GM19025 (cell line): Measurements from ENCODE around the gene RAB34.

Source experiments
- ATAC-seq: cut with Tn5 transposase; IDR thresholded peaks from one replicate; pipeline ENCODE4 v1.9.1; 2021; ENCODE audit warnings: mild to moderate bottlenecking, low read depth, moderate library complexity; ENCODE audit not compliant: unreplicated experiment

Gene RAB34

DNA sequence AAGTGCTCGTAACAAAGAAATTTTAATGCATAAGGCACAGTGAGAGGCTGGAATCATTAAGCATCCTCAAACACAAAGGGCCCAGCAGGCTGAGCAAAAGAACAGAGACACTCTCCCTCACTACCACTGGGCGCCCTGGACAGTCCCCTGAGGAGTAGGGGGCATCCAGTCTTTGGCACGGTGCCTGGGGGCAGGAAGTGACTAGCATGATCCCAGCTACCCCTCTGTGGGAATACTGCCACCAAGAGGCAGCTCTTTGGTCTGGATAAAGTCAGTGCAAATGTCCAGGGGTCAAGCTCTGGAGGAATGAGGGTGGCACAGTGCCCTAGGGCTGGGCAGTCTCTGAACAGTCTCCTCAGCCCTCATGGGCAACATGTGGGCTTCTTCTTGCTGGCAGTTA, 3.4 kb downstream of the RAB34 start:
- no peak for ATAC-seq

DNA sequence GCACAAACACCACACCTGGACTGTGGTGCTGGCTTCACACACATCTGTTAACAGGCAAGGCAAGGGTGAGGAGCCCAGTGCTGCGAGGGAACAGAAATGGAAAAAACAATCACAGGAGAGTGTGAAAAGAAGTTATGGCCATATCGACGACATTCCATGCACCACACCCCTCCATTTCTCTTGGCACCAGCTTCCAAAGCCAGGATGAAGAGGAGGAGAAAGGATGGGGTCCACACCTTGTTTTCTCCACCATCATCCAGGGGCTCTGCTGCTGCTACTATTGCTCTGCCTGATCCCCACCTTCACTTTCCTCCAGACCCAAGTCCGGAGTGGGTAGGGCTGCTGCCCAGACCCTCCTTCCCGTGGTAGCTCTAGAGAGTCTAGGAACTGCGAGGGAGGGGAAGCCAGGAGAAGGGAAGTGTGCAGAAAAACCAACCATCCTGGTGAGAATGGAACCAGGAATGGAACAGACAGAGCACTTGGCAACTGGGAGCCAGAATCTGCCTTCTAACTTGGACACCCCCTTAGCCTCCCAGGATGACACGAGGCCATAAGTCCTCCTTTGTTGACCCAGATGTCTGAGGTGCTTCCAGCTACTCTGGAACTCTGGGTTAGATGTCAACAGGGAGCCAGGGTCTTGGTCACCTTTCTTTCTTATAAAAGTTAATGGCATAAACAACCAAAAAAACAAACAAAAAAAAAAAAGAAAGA, 4.8 kb downstream of the RAB34 start:
- no peak for ATAC-seq

DNA sequence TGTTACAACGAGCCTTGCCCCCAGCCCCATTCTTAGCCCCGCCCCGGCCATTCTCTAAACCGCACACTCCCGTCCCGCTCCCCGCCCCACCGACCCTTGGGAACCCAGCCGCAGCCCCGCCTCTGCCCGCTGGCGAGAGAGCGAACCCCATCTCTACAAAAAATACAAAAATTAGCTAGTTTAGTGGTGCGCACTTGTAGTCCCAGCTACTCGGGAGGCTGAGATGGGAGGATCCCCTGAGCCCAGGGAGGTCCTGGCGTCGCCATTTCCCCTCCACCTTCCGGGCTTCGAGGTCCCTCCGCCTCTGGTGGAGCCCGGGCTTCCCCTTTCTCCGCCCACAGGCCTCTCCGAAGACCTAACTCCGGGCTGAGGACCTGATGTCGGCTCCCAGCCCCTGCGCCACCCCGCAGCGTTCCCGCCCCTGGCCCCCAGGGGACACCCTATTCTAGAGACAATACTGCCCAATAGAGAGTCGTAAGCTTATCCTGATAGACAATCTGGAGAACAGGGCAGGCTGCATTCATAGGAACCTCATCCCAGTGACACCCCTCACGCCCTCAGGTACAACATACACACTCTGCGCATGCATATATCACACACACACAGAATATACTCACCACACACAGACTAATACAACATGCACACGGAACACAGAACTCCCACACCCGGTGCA, 5.5 kb downstream of the RAB34 start:
- no peak for ATAC-seq

DNA sequence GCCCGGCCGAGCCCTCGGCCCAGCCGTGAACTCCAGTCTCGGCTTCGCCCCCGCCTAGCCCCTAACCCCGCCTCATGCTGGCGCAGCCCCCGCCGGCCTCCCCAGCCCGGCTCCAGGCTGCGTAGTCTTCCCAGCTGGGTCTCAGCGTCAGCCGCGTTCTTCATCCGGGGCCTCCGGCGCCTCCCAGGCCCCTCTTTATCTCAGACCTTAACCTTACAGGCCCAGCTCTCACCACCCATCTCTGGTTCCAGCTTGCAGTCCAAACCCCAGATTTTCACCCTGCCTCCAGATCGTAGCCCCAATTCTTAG, 6.0 kb downstream of the RAB34 start, which contains the start of gene PROCA1:
TSS of gene PROCA1 (minus strand) at position 166 of the 309 bp plus-strand sequence. CDS start 228 bp downstream, outside the sequence.
- no peak for ATAC-seq

DNA sequence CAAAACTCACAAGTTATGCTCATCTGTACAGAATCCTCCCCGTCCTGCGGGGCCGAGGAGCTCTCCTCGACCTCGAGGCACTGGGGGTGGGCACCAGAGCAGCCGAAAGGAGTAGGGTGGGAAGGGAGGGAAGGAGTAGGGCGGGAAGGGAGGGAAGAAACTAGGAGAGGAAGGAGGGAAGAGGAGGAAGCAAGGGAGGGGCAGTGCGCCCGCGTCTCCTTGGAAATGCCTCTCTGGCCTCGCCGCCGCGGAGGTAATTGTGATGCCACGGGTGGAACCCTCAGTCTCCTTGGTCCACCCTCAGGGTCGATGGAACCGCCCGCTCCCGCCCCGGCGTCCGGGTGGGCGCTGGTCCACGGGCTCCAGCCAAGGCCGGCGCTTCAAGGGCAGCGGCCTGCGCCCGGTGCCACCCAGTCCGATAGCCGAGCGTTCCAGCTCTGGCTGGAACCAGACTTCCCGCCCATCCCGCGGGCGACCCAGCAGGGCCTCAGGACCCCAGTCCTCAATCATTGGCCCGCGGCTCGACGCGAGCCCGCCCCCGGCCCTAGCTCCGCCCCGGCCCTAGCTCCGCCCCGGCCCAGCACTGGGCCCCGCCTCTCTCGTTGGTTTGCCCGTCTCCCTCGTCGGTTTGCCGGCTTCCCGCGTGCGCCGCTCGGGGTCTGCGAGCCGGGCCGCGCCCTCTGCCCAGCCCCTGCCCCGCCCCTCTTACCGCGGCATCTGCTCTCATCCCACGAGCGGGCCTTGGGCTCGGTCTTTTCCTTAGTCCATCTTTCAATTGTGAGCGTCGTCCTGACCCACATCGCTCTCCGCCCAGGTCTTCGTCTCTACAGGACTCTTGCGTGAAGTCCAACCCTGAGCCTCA, 6.6 kb downstream of the RAB34 start:
- peak; percentile 84 for ATAC-seq

DNA sequence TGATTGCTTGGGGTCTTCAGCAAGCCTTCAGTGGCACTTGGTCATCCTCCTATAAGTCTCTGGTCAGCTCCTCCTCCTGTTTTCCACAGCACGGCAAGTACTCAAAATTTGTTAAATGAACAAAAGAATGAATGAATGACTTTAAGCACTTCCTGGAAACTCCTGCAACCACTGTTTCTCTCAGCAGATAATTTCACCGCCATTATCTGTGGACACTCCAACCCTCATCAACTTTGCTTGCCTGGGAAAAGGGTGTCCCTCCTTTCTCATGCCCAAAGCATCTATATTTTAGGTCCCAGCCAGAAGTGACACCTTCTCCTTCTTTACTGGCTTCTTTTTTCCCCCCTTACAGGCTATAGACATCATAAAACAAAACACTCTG, 10.3 kb downstream of the RAB34 start:
- ATAC-seq, result no peak

DNA sequence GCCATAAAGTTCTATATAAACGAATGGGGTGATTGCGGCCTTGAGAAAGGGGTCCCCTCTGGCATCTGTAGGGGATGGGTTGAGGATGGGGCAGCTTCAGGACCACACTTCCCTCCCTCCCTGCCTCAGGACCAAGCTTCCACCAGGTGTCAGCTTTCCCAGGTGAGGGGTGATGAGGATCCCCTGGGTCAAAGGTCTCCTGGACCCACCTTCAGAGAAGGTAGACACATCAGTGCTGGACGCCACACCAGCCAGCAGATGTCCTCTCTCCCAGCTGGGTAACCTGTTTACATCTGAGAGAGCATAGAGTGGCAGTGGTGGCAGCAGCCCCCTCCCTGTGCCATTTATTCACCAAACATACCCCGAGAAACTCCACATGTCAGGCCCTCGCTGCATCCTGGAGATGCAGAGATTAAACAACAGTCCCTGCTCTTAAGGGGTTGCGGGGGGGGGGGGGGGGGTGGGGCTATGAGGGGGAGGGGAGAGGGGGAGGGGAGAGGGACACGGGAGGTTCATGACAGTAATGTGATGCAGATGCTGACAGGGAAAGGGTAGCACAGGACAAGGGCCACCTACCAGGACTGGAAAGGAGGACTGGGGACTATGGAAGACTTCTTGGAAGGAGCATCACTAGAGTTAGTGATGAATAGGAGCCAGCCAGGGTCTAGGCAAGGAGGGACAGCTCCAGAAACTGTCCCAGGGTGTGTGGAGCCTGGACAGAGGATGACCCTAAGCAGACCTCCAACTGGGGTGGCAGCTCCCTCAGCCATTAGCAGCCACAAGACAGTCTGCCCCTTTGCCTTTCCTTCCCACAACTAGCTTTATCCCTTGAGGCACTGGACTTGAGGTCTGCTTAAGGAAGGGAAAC, 11.0 kb downstream of the RAB34 start:
- ATAC-seq, result no peak

DNA sequence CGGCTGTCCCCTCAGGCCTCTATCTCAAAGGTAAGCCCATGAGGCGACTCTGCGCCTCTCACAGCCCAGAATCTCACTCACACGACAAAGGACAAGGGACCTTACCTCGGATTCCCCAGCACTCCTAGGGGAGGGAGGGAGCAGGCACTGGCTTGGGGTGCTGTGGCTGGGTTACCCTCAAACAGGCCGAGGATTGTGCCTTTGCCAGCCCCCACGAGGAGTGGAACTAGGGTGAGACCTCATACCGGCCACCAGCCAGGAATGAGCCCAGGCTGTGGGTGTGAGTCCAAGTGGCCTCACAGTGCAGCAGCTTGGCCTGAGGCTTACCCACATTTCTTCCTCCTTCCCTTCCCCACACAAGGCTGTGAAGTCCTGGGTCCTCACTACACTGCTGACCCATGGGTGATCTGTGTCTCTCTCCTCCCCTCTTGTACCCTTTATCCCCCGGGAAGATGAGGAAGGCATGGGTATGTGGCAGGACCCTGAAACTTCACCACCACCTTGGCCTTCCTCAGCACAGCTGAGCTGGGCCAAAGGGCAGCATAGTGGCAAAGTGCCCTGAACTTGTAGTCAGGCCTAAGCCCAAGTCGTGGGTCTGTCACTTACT, 11.8 kb downstream of the RAB34 start:
- no peak for ATAC-seq

DNA sequence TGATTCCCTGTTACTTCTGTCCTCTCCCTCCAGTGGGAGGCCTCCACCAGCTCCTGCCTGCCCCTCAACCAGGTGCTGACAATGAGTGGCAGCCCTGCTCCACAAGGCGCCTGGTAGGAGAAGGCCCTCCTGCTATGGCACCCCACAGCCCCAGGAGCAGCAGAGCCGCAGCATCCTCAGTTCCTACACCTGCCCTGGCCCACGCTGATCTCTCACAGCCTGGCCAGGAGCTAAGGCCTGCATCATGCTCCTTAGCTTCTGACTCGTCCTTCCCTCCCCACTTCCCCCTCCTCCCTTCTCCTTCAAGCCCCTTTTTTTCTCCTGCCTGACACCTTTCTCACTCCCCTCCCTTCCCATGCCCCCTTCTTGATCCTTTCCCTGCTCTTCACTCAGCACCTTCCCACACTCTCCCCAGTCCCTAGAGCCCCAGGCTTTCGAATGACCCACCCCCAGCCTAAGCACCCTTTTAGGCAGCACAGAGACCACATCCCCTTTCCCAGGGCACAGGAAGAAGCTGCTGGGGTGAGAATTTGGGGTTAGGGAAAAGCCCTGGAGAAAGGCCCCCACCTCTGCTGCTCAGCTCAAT, 12.5 kb downstream of the RAB34 start:
- no peak for ATAC-seq

DNA sequence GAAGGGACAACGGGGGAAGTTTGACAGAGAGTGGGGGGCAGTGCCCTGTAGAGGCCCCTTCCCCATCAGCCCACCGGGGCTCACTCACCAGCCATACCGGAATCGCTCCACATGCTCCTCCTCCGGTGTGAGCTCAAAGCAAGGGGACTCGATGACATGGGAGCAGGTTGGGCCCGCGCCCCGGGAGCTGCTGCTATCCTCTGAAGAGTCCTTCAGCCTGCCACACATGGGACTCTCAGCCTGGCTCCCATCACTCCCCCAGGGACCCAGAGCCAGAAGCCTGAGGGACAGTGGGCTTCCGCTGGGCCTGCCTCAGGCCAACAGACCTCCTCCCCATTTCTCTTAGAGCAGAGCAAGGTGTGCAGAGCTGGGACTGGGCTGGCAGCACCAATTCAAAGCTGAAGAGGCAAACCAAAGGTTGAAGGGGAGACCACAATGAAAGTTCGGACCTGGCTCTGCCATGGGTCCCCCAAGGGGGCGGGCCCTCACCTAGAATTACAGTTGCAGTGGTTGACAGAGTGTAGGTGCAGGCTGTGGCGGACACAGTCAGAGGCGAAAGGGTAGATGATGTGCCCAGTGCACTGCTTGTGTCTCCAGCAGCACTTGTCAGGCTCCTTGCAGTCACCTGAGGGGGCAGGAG, 13.3 kb downstream of the RAB34 start:
- no peak for ATAC-seq

DNA sequence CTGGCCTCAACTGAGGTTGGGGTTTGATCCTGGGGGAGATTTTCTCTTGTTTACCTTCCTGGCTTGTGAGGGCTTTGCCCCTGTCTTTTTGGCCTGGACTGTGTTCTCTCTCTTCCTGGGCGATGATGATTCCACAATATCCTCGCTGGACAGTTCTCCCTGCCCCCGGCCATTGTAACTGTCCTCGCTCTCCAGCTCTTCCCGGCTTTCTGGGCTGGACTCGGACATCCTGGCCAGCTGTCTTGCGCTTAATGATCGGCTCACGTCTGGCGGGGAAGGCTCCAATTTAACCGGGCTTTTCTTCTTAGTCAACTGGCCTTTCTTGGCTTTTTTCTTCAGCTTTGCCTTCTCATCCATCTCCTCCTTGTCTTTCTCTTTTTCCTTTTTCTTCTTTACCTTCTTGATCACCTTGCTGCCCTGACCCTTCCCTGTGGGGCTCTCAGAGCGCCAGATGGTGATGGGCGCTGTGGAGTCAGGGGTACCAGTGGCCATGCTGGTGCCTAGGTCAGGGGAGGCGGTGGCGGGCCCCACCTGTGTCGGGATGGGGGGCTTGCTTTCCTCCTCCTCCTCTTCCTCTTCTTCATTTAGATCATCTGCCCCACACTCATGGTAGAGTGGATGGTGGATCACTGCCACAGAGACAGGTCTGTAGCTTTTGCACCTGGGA, 14.0 kb downstream of the RAB34 start:
- no peak for ATAC-seq

DNA sequence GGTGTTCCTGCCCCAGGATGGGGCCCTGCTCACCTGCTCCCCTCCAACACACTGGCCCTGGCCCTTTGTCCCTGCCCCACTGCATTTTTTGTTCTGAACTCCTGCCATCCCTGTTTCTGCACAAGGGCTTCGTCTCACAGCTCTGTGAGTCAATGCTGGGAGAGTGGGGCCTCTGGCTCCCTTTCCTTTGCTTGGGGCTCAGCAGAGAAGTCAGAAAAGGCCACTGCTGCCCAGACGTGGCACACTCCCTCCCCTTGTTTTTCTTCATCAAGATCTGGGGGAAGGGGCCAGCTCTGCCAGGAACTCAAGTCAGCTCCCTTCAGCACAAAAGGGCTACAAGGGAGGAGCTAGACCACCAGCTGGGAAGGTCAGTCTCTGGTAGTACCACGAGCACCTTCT, 14.9 kb downstream of the RAB34 start:
- no peak for ATAC-seq

DNA sequence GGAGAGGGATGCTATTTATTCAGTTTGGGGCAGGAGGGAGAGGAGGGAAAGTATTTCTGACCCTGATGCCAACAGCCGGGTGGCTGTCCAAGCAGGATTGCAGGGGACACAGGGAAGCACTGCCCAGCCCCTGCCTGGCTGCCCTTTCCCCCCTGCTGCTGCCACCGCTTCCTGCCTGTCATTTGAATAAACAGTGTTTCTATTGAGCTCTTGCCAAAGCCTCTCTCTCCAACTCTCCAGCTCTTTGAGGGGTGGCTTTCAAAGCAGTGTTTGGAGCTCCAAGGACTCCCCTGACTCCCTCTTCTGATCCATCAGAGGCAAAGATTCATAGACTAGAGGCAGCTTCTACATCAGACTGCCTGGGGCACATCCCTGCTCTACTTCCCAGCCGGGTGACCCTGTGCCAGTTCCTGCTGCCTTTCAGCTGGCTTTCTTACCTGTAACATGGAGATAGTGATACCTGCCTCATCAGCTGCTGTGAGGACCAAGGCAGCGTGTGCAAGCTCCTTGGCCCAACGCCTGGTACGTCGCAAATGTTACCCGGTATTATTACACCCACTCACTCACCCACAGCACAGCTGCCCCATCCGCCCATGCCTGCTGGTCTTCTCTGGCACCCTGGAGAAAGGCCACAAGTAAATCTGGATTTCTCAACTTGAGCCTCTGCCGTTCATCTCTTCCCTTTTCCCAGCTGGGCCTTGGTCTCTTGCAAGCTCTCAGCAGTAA, 15.5 kb downstream of the RAB34 start:
- ATAC-seq, result no peak

DNA sequence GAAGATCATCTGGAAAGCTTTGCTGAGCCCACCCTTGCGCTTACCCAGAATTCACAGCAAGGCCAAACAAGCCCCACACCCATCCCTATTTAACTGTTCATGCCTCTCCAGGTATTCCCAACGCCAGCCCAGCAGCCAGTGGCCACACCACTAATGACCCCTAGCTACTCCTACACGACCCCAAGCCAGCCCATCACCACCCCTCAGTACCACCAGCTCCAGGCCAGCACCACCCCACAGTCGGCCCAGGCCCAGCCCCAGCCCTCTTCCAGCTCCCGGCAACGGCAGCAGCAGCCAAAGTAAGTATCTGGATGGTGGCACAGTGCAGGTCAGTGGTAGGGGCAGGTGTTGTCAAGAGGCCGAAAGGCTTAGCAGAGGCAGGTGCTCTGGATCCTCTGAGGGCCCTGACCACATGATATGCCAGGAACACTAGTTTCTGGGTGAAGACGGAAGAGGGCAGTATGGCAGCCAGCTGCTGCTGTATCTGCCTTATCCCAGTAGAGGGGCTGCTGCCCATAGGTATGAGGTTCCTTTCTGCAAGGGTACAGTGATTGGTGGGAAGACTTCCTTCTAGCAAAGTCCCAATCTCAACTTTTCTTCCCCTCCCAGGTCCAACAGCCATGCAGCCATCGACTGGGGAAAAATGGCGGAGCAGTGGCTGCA, 16.7 kb downstream of the RAB34 start:
- ATAC-seq, result no peak

DNA sequence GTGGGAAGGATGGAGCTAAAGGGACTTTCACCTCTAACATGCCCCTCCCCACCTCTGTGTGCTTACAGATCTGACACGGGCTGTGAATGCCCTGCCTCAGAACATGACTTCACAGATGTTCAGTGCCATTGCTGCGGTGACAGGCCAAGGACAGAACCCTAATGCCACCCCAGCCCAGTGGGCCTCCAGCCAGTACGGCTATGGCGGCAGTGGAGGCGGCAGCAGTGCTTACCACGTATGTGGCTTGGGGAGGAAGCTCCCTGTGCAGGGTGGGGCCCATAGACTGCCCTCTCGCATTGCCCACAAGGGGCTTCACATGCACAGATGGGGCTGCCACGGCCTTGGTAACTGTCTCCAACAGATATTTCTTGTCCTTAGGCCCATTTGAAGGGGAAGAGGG, 17.4 kb downstream of the RAB34 start:
- ATAC-seq, result no peak

DNA sequence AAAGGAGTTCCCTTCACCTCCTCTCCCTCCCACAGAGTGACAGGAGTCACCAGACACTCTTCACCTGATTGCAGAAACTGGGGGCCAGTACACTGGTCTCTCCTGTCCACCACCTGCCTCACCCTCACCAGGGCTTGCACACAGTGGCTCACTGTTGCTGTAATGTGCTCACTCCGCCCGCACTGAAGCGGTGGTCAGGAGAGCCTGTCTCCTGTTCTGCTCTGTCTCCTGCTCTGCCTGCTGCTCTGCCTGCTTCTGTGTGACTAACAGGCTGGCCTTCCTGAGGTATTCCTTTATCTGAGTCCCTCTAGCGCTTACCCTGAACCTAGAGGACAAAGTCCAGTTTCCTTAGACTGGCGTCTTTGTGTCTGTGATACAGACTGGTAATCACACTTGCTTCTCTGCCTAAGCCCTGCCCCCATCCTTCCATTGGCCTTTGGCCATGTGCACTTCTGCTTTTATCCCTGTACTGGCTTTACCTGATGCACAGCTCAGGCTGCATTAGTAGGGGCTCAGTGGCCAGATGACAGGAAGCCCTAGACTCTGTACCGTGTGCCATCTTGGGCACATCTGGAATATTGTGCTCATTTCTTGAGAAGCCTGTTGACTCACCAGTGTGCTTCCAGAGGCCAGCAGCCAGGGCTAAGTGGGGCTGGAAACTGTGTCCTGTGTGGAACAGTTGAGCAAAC, 19.3 kb downstream of the RAB34 start:
- ATAC-seq, result no peak

DNA sequence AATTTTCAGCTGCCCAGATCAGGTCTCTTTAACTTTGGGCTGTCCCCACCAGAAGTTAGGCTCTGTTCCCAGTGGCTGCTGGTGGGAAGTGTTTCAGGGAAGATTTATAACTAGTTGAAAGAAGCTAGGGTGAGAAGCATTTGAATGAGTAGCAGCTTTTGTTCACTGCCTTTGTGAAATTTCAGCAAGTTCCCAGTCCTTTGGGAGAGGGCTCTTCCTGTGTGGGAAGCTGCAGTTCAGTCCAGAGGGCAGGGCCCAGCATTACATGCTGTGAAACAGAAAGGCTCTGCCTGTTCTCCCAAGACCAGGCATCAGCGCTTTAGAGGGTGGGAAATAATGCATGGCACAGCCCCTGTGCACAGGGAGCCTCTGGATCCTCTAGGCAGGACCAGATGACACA, 23.8 kb downstream of the RAB34 start:
- no peak for ATAC-seq
